Fibroblast of lung (primary cell): Measurements from ENCODE around the gene NR3C2. TPM values are rescaled to one million over a fixed set of nuclear protein-coding genes. Genes with fewer than 3 reads are reported as not detected.
"Not testable (repeated sequence)": the region's sequence is repeated elsewhere in the genome, so short reads cannot be mapped to it uniquely, and the experiment has no call there.

Source experiments
- DNase-seq, 2 donors: peaks; one replicate each; pipeline versions ENCODE4 v3.0.0 to v3.0.0-alpha.2; 2010; ENCODE audit warnings: low read depth in 2 of 2
- H2AFZ ChIP-seq: 2 replicates; pipeline ENCODE4 v1.5.1; 2012; ENCODE audit warnings: low read length, control low read depth, inconsistent platforms
- H3K27ac ChIP-seq: 2 replicates; pipeline ENCODE4 v1.5.1; 2011; ENCODE audit warnings: low read length, control low read depth; ENCODE audit not compliant: insufficient read depth
- H3K27me3 ChIP-seq: 2 replicates; pipeline ENCODE4 v1.5.1; 2011; ENCODE audit warnings: mild to moderate bottlenecking, low read length; ENCODE audit not compliant: control insufficient read depth, insufficient read depth
- H3K36me3 ChIP-seq: 2 replicates; pipeline ENCODE4 v1.5.1; 2011; ENCODE audit warnings: low read length; ENCODE audit not compliant: control insufficient read depth, insufficient read depth
- H3K4me1 ChIP-seq: 2 replicates; pipeline ENCODE4 v1.5.1; 2011; ENCODE audit warnings: low read length; ENCODE audit not compliant: control insufficient read depth, insufficient read depth; ENCODE audit errors: extremely low read depth
- H3K4me2 ChIP-seq: 2 replicates; pipeline ENCODE4 v1.5.1; 2011; ENCODE audit warnings: low read length, control low read depth; ENCODE audit not compliant: insufficient read depth; ENCODE audit errors: extremely low read depth
- H3K4me3 ChIP-seq, 4 experiments: fragments of 200-600 bp in 1 of 4; sonication (generic) in 1 of 4; replicated peaks in 1 of 4; 2 replicates each; pipeline ENCODE4 v1.5.1; 2011 to 2016; ENCODE audit warnings: low read length in 4 of 4, low read depth in 3 of 4, mild to moderate bottlenecking in 3 of 4, control low read depth in 2 of 4, inconsistent platforms in 1 of 4, mixed read lengths in 1 of 4; ENCODE audit not compliant: insufficient read depth in 1 of 4; ENCODE audit errors: control extremely low read depth in 1 of 4
- H3K79me2 ChIP-seq: 2 replicates; pipeline ENCODE4 v1.5.1; 2012; ENCODE audit warnings: mild to moderate bottlenecking, low read length, inconsistent platforms; ENCODE audit not compliant: control insufficient read depth, insufficient read depth
- H3K9ac ChIP-seq: 2 replicates; pipeline ENCODE4 v1.5.1; 2011; ENCODE audit warnings: mild to moderate bottlenecking, low read length, control low read depth; ENCODE audit not compliant: insufficient read depth
- H3K9me3 ChIP-seq: 2 replicates; pipeline ENCODE4 v1.5.1; 2012; ENCODE audit warnings: low read depth, low read length; ENCODE audit not compliant: control insufficient read depth, insufficient read depth
- H4K20me1 ChIP-seq: 2 replicates; pipeline ENCODE4 v1.5.1; 2011; ENCODE audit warnings: low read length; ENCODE audit not compliant: control insufficient read depth, insufficient read depth; ENCODE audit errors: extremely low read depth
- EZH2 ChIP-seq: IDR thresholded peaks from 2 replicates; pipeline ENCODE4 v1.5.1; 2012; ENCODE audit warnings: low read length, control low read depth, mild to moderate bottlenecking; ENCODE audit errors: missing control alignments
- polyA plus RNA-seq, 2 donors: library from polyadenylated mRNA; depleted of rRNA in 1 of 2; stranded (reverse) in 1 of 2; unstranded in 1 of 2; fragments of >200 nt; gene quantifications; 2 replicates each; pipeline ENCODE4 v1.2.1, GENCODE V29; 2011 to 2012; ENCODE audit warnings: missing spikeins in 1 of 2
- total RNA-seq: library from RNA; depleted of rRNA; stranded (reverse); fragments of >200 nt; gene quantifications from 2 replicates; pipeline ENCODE4 v1.2.1, GENCODE V29; 2014
- TF ChIP-seq, protein P1 (sequence below), 2 donors: IDR thresholded peaks in 1 of 2; conservative IDR thresholded peaks in 1 of 2; 1 replicate in 1 of 2; 2 replicates in 1 of 2; pipeline ENCODE4 v1.5.1; 2011 to 2012; ENCODE audit warnings: low read length in 2 of 2, control low read depth in 1 of 2, inconsistent platforms in 1 of 2, low read depth in 1 of 2, mild to moderate bottlenecking in 1 of 2

The NR3C2 gene
- total and polyA plus RNA-seq, 2 donors (not counting 1 experiment from before 2014, with no cell fraction given), result 1.9 to 7.4 TPM

DNA sequence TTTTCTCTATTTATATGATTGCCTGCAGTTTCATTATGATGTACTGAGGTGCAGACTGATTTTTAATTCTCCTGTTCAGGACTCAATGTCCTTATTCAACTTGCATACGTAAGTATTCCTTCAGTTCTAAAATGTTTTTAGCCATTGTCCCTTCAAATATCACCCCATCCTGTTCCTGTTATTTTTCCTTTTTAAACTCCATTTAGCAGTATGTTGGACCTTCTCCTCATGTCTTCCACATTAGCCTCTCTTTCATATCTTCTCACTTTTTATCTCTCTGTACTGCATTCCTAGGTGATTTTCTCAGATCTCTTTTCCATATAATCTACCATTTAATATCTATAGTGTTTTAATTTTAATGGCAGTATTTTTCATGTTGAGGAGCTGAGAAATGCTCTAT is 317.7 kb downstream of the NR3C2 start:
- H4K20me1 ChIP-seq, result no peaks in the 10 kb centered on the region
- no peak overlapping the region for H3K4me2 ChIP-seq
- DNase-seq, result peak in 1 of 2 donors; percentile 5
- H3K4me3 ChIP-seq, result no peak overlapping the region
- no peak overlapping the region for H2AFZ ChIP-seq
- H3K9me3 ChIP-seq, result no peaks in the 10 kb centered on the region
- H3K9ac ChIP-seq, result no peak overlapping the region
- H3K79me2 ChIP-seq, result no peaks in the 10 kb centered on the region
- no peaks in the 10 kb centered on the region for H3K4me1 ChIP-seq
- no peak for TF ChIP-seq EZH2
- TF ChIP-seq, protein P1, sequence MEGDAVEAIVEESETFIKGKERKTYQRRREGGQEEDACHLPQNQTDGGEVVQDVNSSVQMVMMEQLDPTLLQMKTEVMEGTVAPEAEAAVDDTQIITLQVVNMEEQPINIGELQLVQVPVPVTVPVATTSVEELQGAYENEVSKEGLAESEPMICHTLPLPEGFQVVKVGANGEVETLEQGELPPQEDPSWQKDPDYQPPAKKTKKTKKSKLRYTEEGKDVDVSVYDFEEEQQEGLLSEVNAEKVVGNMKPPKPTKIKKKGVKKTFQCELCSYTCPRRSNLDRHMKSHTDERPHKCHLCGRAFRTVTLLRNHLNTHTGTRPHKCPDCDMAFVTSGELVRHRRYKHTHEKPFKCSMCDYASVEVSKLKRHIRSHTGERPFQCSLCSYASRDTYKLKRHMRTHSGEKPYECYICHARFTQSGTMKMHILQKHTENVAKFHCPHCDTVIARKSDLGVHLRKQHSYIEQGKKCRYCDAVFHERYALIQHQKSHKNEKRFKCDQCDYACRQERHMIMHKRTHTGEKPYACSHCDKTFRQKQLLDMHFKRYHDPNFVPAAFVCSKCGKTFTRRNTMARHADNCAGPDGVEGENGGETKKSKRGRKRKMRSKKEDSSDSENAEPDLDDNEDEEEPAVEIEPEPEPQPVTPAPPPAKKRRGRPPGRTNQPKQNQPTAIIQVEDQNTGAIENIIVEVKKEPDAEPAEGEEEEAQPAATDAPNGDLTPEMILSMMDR (conservative IDR thresholded peaks at IDR 0.05 in 1 of 2, IDR thresholded peaks at IDR 0.05 in 1 of 2; ENCODE audit: low read depth in 1 of 2, low read length in 2 of 2), result no peak
- no peaks in the 10 kb centered on the region for H3K36me3 ChIP-seq
- H3K27ac ChIP-seq, result no peak overlapping the region
- no peaks in the 10 kb centered on the region for H3K27me3 ChIP-seq

DNA sequence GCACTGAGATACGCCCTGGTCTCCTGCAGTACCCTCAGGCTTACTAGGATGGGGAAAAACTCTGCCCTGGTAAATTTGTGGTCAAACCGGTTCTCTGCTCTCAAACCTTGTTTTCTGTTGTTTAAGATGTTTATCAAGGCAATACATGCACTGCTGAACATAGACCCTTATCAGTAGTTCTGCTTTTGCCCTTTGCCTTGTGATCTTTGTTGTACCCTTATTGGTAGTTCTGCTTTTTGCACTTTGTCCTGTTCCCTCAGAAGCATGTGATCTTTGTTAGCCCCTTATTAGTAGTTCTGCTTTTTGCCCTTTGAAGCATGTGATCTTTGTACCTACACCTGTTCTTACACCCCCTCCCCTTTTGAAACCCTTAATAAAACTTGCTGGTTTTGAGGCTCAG is 319.1 kb downstream of the NR3C2 start:
- H3K79me2 ChIP-seq, H3K27me3 ChIP-seq, H3K36me3 ChIP-seq, H4K20me1 ChIP-seq, H3K4me1 ChIP-seq, H2AFZ ChIP-seq, H3K9ac ChIP-seq, H3K4me3 ChIP-seq, DNase-seq, H3K4me2 ChIP-seq, H3K27ac ChIP-seq, H3K9me3 ChIP-seq: not testable (repeated sequence)

DNA sequence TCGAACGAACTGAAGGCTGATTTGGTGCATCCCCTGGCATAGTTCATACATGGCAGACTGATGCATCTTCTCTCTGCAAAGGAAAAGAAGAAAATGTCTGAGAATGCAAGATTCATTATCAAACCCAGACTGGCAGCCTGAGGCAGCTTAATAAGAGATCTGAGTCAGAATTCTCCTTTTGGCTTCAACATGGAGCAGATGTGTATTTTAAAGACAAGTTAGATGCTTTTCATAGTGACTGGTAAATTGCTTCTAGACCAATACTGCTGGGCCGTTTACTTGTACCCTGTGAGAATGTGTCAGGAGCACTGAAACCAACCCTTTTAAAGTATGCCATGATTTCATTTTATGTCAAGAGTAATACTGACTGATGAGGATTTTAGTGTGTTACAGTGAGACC is 322.0 kb downstream of the NR3C2 start:
- DNase-seq, result peak in 1 of 2 donors; percentile 5
- Histone ChIP-seq H3K36me3 (peaks cover 1% of the 10 kb centered on the region), H3K27me3 (no peaks in the 10 kb centered on the region), H2AFZ (no peak overlapping the region), H3K9me3 (no peaks in the 10 kb centered on the region), H3K9ac (no peak overlapping the region), H3K79me2 (no peaks in the 10 kb centered on the region), H3K4me2 (no peak overlapping the region), H3K4me3 (no peak overlapping the region), H4K20me1 (no peaks in the 10 kb centered on the region), H3K27ac (no peak overlapping the region), H3K4me1 (peaks cover 2% of the 10 kb centered on the region)
- TF ChIP-seq, protein P1 (conservative IDR thresholded peaks at IDR 0.05 in 1 of 2, IDR thresholded peaks at IDR 0.05 in 1 of 2; ENCODE audit: low read depth in 1 of 2, low read length in 2 of 2), result no peak
- TF ChIP-seq EZH2, result no peak
